Mesothelial cell of epicardium (in vitro differentiated cells): ENCODE measurements around the gene SPC24. TPM values are rescaled to one million over a fixed set of nuclear protein-coding genes. Genes with fewer than 3 reads are reported as not detected.
"Not testable (repeated sequence)": the region's sequence is repeated elsewhere in the genome, so short reads cannot be mapped to it uniquely, and the experiment has no call there.

ENCODE experiments used
- DNase-seq, 2 experiments: peaks; one replicate each; pipeline ENCODE4 v3.0.0; 2021; ENCODE audit warnings: low spot score in 2 of 2; ENCODE audit not compliant: unreplicated experiment in 2 of 2
- H3K27ac Mint-ChIP-seq: 2 replicates; pipeline ENCODE4 v1.8.0; 2021; ENCODE audit warnings: mixed read lengths
- H3K27me3 Mint-ChIP-seq: 2 replicates; pipeline ENCODE4 v1.8.0; 2021; ENCODE audit warnings: low read depth, mixed read lengths
- H3K36me3 Mint-ChIP-seq: 2 replicates; pipeline ENCODE4 v1.8.0; 2021; ENCODE audit warnings: mixed read lengths
- H3K4me1 Mint-ChIP-seq: 2 replicates; pipeline ENCODE4 v1.8.0; 2021; ENCODE audit warnings: mixed read lengths
- H3K4me3 Mint-ChIP-seq: 2 replicates; pipeline ENCODE4 v1.8.0; 2021; ENCODE audit warnings: mild to moderate bottlenecking, moderate library complexity, mixed read lengths
- H3K9me3 Mint-ChIP-seq: 2 replicates; pipeline ENCODE4 v1.8.0; 2021; ENCODE audit warnings: mixed read lengths
- CTCF ChIP-seq: fragments of 200-600 bp; sonication (generic); IDR thresholded peaks from one replicate; pipeline ENCODE4 v1.5.0; 2021; ENCODE audit warnings: antibody characterized with exemption; ENCODE audit not compliant: unreplicated experiment
- total RNA-seq: library from RNA; stranded (reverse); gene quantifications from 3 replicates; pipeline ENCODE4 v1.2.1, GENCODE V29; 2021

SPC24 gene
- total RNA-seq, 1 donor from 2014 or later, result 22.0 TPM

GRCh38 chr19:11111771-11112144 is 43.8 kb downstream of the SPC24 start:
- peaks cover 31% of the 10 kb centered on the region for H3K36me3 Mint-ChIP-seq
- H3K4me1 Mint-ChIP-seq, result no peaks in the 10 kb centered on the region
- H3K27me3 Mint-ChIP-seq, result no peaks in the 10 kb centered on the region
- no peak overlapping the region for H3K27ac Mint-ChIP-seq
- no peaks in the 10 kb centered on the region for H3K9me3 Mint-ChIP-seq
- DNase-seq, result no peak
- no peak overlapping the region for H3K4me3 Mint-ChIP-seq
- TF ChIP-seq CTCF, result no peak

GRCh38 chr19:11111117-11111770 is 44.3 kb downstream of the SPC24 start:
- Mint-ChIP-seq H3K36me3 (peaks cover 31% of the 10 kb centered on the region), H3K4me1 (no peaks in the 10 kb centered on the region), H3K27ac (no peak overlapping the region), H3K4me3 (no peak overlapping the region), H3K9me3 (no peaks in the 10 kb centered on the region), H3K27me3 (no peaks in the 10 kb centered on the region)
- no peak for TF ChIP-seq CTCF
- no peak for DNase-seq

- H3K4me1 Mint-ChIP-seq, result no peaks in the 10 kb centered on the region
- no peak for TF ChIP-seq CTCF
- H3K27me3 Mint-ChIP-seq, result no peaks in the 10 kb centered on the region
- H3K9me3 Mint-ChIP-seq, result no peaks in the 10 kb centered on the region
- peaks cover 23% of the 10 kb centered on the region for H3K36me3 Mint-ChIP-seq
- no peak for DNase-seq
- no peak overlapping the region for H3K4me3 Mint-ChIP-seq
- H3K27ac Mint-ChIP-seq, result no peak overlapping the region
These were observed 46.8 kb downstream of the SPC24 start for GRCh38 chr19:11108746-11109145.

GRCh38 chr19:11106477-11106876 is 49.1 kb downstream of the SPC24 start:
- no peak overlapping the region for H3K4me3 Mint-ChIP-seq
- H3K36me3 Mint-ChIP-seq, result peaks cover 27% of the 10 kb centered on the region
- H3K27me3 Mint-ChIP-seq, result no peaks in the 10 kb centered on the region
- H3K4me1 Mint-ChIP-seq, result no peaks in the 10 kb centered on the region
- TF ChIP-seq CTCF, result no peak
- no peak overlapping the region for H3K27ac Mint-ChIP-seq
- no peaks in the 10 kb centered on the region for H3K9me3 Mint-ChIP-seq
- no peak for DNase-seq

GRCh38 chr19:11105014-11105636 is 50.5 kb downstream of the SPC24 start:
- Mint-ChIP-seq H3K4me1 (no peaks in the 10 kb centered on the region), H3K27me3 (no peaks in the 10 kb centered on the region), H3K4me3 (no peak overlapping the region), H3K9me3 (no peaks in the 10 kb centered on the region), H3K36me3 (peaks cover 33% of the 10 kb centered on the region), H3K27ac (no peak overlapping the region)
- DNase-seq, result no peak
- no peak for TF ChIP-seq CTCF

GRCh38 chr19:11103667-11104066 is 51.9 kb downstream of the SPC24 start:
- H3K27ac Mint-ChIP-seq, result peak overlapping the region; percentile 59
- not testable (repeated sequence) for H3K9me3 Mint-ChIP-seq, H3K27me3 Mint-ChIP-seq, H3K4me3 Mint-ChIP-seq, DNase-seq, H3K4me1 Mint-ChIP-seq
- peaks cover 39% of the 10 kb centered on the region for H3K36me3 Mint-ChIP-seq
